HFF-Myc (cell line): ENCODE measurements around the gene SIRT3.
"Not testable (repeated sequence)": the region's sequence is repeated elsewhere in the genome, so short reads cannot be mapped to it uniquely, and the experiment has no call there.

Source experiments
- DNase-seq: peaks from one replicate; pipeline ENCODE4 v3.0.0-alpha.2; 2011; ENCODE audit warnings: low read depth; ENCODE audit errors: extremely low read depth
- H3K4me3 ChIP-seq: replicated peaks from 2 replicates; pipeline ENCODE4 v1.5.1; 2011; ENCODE audit warnings: low read depth, mild to moderate bottlenecking, control low read depth, low read length
- TF ChIP-seq, protein P1 (sequence below): IDR thresholded peaks from 2 replicates; pipeline ENCODE4 v1.5.1; 2012; ENCODE audit warnings: mild to moderate bottlenecking, low read depth, low read length, control low read depth; ENCODE audit errors: missing control alignments

The SIRT3 gene

DNA sequence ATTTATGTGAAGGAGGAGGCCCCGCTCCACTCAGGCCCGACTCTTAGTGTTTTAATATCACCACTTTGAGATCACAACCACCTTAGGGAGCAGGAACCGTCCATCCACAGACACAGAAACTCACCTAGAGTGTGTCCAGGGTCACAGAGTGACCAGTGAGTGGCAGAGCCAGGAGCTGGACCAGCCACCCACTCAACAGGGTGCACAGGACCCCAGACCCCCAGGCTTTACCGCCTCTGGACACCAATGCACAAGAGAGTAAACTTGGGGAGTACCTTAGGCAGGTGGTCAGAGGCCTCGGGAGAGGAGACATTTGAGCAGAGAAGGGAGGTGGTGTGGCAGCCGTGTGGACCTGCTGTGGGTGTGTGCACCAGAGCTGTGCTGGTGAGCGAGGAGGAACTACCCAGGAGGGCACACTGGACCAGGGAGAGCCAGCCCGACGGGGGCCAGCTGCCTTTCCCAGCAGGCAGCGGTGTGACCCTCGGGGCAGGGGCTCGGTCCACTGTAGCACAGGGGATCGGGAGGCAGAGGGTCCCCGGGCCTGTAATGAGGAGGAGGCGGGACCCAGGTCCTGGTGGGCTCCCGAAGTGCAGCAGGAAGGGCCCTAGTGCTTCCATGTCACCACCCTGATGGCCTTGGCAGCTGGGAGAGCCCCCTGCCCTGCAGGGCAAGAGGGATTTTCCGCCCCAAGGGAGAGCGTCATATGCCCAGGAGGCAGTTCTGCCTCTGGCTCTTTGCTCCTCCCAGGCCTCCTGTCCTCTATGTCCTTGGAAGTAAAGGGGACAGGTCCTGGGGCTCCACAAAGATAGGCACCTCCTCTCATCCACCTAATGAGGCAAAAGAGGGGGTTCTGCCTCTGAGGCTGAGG, 34.5 kb upstream of the SIRT3 start:
- TF ChIP-seq, protein P1, sequence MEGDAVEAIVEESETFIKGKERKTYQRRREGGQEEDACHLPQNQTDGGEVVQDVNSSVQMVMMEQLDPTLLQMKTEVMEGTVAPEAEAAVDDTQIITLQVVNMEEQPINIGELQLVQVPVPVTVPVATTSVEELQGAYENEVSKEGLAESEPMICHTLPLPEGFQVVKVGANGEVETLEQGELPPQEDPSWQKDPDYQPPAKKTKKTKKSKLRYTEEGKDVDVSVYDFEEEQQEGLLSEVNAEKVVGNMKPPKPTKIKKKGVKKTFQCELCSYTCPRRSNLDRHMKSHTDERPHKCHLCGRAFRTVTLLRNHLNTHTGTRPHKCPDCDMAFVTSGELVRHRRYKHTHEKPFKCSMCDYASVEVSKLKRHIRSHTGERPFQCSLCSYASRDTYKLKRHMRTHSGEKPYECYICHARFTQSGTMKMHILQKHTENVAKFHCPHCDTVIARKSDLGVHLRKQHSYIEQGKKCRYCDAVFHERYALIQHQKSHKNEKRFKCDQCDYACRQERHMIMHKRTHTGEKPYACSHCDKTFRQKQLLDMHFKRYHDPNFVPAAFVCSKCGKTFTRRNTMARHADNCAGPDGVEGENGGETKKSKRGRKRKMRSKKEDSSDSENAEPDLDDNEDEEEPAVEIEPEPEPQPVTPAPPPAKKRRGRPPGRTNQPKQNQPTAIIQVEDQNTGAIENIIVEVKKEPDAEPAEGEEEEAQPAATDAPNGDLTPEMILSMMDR = no peak
- no peak for DNase-seq
- H3K4me3 ChIP-seq = no peak overlapping the region

DNA sequence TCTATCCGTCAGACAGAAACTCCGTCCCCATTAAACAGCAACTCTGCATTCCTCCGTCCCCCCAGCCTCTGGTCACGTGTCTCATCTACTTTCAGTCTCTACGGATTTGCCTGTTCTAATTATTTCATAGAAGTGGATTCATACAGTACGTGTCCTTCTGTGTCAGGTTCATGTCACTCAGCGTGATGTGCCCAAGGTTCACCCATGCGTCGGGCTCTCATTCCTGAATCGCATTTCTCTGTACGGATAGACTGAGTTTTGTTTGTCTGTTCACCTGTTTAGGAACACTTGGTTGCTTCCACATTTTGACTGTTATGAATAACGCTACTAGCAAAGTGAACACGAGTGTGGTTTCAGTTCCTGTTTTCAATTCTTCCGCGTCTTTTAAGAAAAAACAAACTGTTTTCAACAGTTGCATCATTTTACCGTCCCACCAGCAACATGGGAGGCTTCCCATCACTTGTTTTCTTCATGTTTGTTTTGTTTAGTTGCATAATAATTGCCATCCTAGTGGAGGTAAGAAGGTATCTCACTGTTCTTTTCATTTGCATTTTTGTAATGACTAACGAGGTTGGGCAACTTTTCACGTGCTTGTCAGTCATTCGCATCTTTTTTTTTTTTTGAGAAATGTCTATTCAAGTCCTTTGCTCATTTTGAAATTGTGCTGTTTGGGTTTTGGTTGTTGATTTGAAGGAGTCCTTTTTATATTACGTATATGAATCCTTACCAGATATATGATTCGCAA, 33.2 kb upstream of the SIRT3 start:
- TF ChIP-seq, protein P1 = no peak
- no peak for DNase-seq
- H3K4me3 ChIP-seq = no peak overlapping the region

DNA sequence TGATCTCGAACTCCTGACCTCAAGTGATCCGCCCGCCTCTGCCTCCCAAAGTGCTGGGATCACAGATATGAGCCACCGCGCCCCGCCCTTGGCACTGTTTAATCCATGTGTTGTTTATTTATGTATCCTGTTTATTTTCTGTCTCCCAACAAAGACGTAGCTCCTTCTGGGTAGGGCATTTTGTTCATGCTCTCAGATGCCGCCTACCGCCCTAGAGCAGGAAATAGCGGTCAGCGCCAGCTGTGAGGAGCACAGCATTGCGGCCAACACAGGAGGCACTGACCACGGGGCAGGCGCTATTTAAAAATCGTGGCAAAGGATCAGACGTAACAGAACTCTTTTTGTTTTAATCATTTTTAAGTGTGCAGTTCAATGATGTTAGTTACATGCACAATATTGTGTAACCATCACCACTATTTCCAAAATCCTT, 32.6 kb upstream of the SIRT3 start:
- not testable (repeated sequence) for H3K4me3 ChIP-seq
- DNase-seq = peak; percentile 16

DNA sequence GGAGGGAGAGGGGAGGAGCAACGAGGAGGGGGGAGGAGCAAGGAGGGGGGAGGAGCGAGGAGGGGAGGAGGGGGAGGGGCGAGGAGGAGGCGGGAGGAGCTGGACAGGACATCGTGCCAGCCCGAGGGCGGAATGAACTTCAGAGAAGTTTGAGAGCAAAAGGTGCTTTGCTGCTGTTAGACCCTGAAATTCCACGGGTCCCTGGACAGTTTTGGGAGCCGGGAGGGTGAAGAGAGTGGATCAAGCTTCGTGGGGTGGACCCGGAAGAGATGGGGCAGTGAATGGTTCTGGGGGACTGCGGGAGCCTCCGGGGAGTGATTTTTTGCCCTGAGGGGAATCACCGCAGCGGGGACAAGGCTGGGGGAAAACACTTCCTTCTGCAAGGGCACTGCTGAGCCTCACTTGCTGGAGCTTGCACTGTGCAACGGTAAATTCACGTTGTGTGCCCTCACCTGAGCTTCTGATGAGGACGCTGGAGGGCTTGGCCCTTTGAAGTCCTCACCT, 31.4 kb upstream of the SIRT3 start:
- no peak overlapping the region for H3K4me3 ChIP-seq

DNA sequence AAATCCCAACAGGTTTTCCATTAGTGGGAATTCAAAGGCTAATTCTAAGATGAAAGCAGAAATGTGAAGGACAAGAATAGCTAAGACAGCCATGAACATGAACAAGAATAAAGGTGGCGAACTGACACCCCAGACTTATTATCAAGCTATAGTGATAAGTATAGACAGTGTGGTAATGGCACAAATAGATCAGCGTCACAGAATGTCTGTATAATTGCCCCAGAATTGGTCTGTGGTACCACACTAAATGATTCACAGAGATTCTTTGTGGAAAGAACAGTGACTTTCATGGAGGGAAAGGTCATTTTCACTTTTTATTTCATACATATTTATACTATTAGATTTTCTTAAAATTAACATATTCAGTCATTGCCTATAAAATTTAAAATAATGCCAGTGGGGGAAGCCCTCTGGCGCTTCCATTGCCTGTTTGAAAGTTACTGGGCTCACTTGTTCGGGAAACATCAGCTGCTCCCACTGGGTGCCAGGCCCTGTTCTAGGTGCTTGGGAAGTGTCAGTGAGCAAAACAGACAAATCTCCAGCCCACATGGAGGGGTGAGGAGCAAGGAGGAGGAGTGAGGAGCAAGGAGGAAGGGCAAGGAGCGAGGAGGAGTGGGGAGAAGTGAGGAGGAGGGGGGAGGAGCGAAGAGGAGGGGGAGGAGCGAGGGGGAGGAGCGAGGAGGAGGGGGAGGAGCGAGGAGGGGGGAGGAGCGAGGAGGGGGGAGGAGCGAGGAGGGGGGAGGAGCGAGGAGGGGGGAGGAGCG, 30.7 kb upstream of the SIRT3 start:
- TF ChIP-seq, protein P1 = no peak
- no peak for DNase-seq
- no peak overlapping the region for H3K4me3 ChIP-seq

More for the DNA sequence above, 31.4 kb upstream of the SIRT3 start:
- no peak for DNase-seq
- TF ChIP-seq, protein P1 = no peak

DNA sequence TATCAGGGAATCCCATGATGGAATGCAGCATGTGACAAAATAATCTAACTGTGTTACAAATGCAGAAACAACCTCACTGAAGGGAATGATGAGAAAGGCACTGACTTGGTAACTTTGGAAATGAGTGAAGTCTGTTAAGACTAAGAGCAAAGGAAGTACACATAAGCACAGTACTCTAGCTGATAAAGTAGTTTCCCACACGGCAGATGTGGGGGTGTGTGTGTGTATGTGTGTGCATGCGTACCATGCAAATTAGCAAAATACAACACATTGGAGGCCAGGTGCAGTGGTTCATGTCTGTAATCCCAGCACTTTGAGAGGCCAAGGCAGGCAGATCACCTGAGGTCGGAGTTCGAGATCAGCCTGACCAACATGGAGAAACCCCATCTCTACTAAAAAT, 25.5 kb upstream of the SIRT3 start:
- TF ChIP-seq, protein P1 = no peak
- no peak for DNase-seq

DNA sequence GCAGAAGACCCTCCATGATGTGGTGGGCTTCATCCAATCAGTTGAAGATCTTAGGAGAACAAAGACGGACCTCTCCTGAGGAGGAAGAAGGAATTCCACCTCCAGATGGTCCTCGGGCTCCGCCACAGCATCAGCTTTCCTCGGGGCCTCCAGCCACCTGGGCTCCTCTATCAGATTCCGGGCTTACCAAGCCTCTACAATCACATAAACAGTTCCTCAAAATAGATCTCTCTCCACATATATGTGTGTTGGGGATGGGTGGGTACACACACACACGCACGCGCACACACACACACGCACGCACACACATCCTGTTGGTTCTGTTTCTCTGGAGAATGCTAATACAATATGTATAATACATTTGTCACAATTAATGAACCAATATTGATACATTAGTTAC, 23.3 kb upstream of the SIRT3 start:
- no peak overlapping the region for H3K4me3 ChIP-seq
- DNase-seq = no peak
- TF ChIP-seq, protein P1 = no peak

More for the DNA sequence above, 25.5 kb upstream of the SIRT3 start:
- H3K4me3 ChIP-seq = no peak overlapping the region
